HEK293T (cell line): ENCODE data around the gene LITAFD.

ENCODE experiments used
- BHLHE40 ChIP-seq: fragments of 450-650 bp; IDR thresholded peaks from 2 replicates; pipeline ENCODE4 v1.6.1; 2016; ENCODE audit warnings: mild to moderate bottlenecking, moderate library complexity, borderline replicate concordance
- FOXA1 ChIP-seq: fragments of 450-650 bp; IDR thresholded peaks from 2 replicates; pipeline ENCODE4 v1.6.1; 2016; ENCODE audit warnings: mild to moderate bottlenecking
- FOXK2 ChIP-seq: fragments of 450-650 bp; IDR thresholded peaks from 2 replicates; pipeline ENCODE4 v1.6.1; 2016; ENCODE audit warnings: mild to moderate bottlenecking
- FOXM1 ChIP-seq: fragments of 450-650 bp; IDR thresholded peaks from 2 replicates; pipeline ENCODE4 v1.6.1; 2017; ENCODE audit warnings: mild to moderate bottlenecking, borderline replicate concordance
- HDGF ChIP-seq: fragments of 450-650 bp; IDR thresholded peaks from 2 replicates; pipeline ENCODE4 v1.6.1; 2017; ENCODE audit warnings: antibody characterized with exemption, borderline replicate concordance
- L3MBTL2 ChIP-seq: fragments of 450-650 bp; conservative IDR thresholded peaks from 2 replicates; pipeline ENCODE4 v1.6.1; 2016; ENCODE audit warnings: mild to moderate bottlenecking
- NFRKB ChIP-seq: fragments of 450-650 bp; IDR thresholded peaks from 2 replicates; pipeline ENCODE4 v1.6.1; 2016; ENCODE audit warnings: mild to moderate bottlenecking, moderate library complexity
- SP1 ChIP-seq: fragments of 450-650 bp; IDR thresholded peaks from 2 replicates; pipeline ENCODE4 v1.6.1; 2017
- SUZ12 ChIP-seq: fragments of 450-650 bp; IDR thresholded peaks from 2 replicates; pipeline ENCODE4 v1.6.1; 2016; ENCODE audit warnings: mild to moderate bottlenecking
- TARDBP ChIP-seq: fragments of 450-650 bp; IDR thresholded peaks from 2 replicates; pipeline ENCODE4 v1.6.1; 2016

DNA sequence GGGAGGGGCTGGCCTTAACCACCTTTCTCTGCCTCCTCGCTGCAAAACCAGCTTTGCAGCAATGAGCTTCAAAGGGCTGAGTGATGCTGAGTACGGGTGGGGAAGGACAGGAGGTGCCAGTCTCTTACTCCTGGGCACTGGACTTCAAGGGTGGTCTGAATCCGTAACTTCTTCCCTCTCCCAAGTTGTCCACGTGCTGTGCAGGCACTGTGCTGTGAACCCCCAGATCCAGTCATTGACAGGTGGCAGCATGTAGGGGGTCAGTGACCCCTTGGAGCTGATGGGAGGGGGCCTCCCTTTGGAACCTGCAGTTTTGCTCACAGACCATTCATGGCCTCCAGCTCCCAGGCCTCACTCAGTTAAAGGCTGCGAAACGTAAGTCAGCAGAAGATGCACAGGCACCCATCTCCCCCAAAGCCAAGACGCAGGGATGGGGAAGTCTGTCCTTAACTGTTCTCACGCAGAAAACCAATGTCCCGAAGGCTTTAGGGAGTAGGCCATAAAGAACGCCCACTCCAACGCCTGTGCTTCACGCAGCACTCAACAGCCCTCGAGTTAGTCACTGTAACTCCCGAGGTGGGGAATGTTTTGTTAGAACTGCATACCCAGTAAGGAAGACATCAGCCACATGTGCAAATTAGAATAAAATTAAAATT lies 7.9 kb downstream of the LITAFD start:
- TF ChIP-seq BHLHE40 (no peak), SUZ12 (no peak), FOXK2 (no peak), HDGF (no peak), NFRKB (no peak), SP1 (no peak), FOXA1 (no peak), L3MBTL2 (no peak), TARDBP (no peak), FOXM1 (no peak)
